HCT116 (cell line): ENCODE data around the gene GLB1L. TPM values are rescaled to one million over a fixed set of nuclear protein-coding genes. Genes with fewer than 3 reads are reported as not detected.

Experiments used
- ATAC-seq: fragments of 200-7000 bp; cut with Tn5 transposase; 2 replicates; pipeline ENCODE4 v1.9.1; 2020; ENCODE audit warnings: mild to moderate bottlenecking, moderate library complexity
- BruUV-seq: library from RNA; stranded (reverse); fragments of 400-500 nt; replicated peaks from 2 replicates; lab custom pipeline; 2021; lab: Mats Ljungman, UMichigan
- CTCF ChIA-PET: fragments of 300-600 bp; sonication (Branson Sonifier 250); formaldehyde crosslinking; loops from one replicate; lab custom pipeline; 2021; ENCODE audit warnings: antibody characterized with exemption; lab: Charles Lee
- POLR2A ChIA-PET: fragments of 300-600, 350-600 bp; sonication (Branson Sonifier 250); formaldehyde crosslinking; loops from one replicate; lab custom pipeline; 2021; ENCODE audit warnings: antibody characterized with exemption; lab: Charles Lee
- RAD21 ChIA-PET, 2 experiments: fragments of 300-600 bp; sonication (Branson Sonifier 250); formaldehyde crosslinking; loops; one replicate each; lab custom pipeline; 2023; ENCODE audit warnings: low total read pairs in 2 of 2; ENCODE audit not compliant: uncharacterized antibody in 2 of 2, unreplicated experiment in 2 of 2, low non-redundant PET in 1 of 2; lab: Charles Lee
- DNase-seq: peaks from one replicate; pipeline ENCODE4 v3.0.0-alpha.2; 2010; ENCODE audit warnings: low read depth, low spot score
- H2AFZ ChIP-seq: fragments of 200-600 bp; shearing (Covaris generic), sonication (generic); 2 replicates; pipeline ENCODE4 v1.6.1; 2017; ENCODE audit warnings: low read depth, mixed run types, mixed read lengths, antibody characterized with exemption, low read length; ENCODE audit not compliant: poor library complexity, severe bottlenecking
- H3K27ac ChIP-seq: 2 replicates; pipeline ENCODE4 v1.5.1; 2012; ENCODE audit warnings: low read depth, low read length
- H3K27me3 ChIP-seq: fragments of 200-600 bp; sonication (generic); 2 replicates; pipeline ENCODE4 v1.6.1; 2016; ENCODE audit warnings: mixed run types, low read length, mixed read lengths; ENCODE audit not compliant: insufficient read depth
- H3K36me3 ChIP-seq, 2 experiments: fragments of 200-500 bp in 1 of 2; fragments of 200-600 bp in 1 of 2; sonication (Bioruptor generic) in 1 of 2; sonication (generic) in 1 of 2; 2 replicates each; pipeline versions ENCODE4 v1.5.1 to v1.6.1; 2014 to 2016; ENCODE audit warnings: low read length in 2 of 2, inconsistent platforms in 1 of 2, mixed read lengths in 1 of 2, mixed run types in 1 of 2; ENCODE audit not compliant: insufficient read depth in 2 of 2, control insufficient read depth in 1 of 2
- H3K4me1 ChIP-seq, 2 experiments: fragments of 200-600 bp in 1 of 2; sonication (generic) in 1 of 2; 2 replicates each; pipeline versions ENCODE4 v1.5.1 to v1.6.1; 2012 to 2017; ENCODE audit warnings: low read length in 2 of 2, inconsistent platforms in 1 of 2, mild to moderate bottlenecking in 1 of 2, mixed read lengths in 1 of 2, mixed run types in 1 of 2, moderate library complexity in 1 of 2; ENCODE audit not compliant: insufficient read depth in 2 of 2, control insufficient read depth in 1 of 2
- H3K4me2 ChIP-seq: fragments of 200-600 bp; sonication (generic); 2 replicates; pipeline ENCODE4 v1.6.1; 2017; ENCODE audit warnings: mixed run types, low read length, mixed read lengths
- H3K4me3 ChIP-seq, 2 experiments: fragments of 200-600 bp in 1 of 2; sonication (generic) in 1 of 2; replicated peaks in 1 of 2; 2 replicates each; pipeline ENCODE4 v1.5.1; 2011 to 2016; ENCODE audit warnings: low read length in 2 of 2, control low read depth in 1 of 2, low read depth in 1 of 2, mild to moderate bottlenecking in 1 of 2, mixed read lengths in 1 of 2, mixed run types in 1 of 2
- H3K79me2 ChIP-seq: fragments of 200-600 bp; sonication (generic); 2 replicates; pipeline ENCODE4 v1.6.1; 2017; ENCODE audit warnings: mild to moderate bottlenecking, mixed run types, low read length, moderate library complexity, mixed read lengths; ENCODE audit not compliant: insufficient read depth
- H3K9ac ChIP-seq: fragments of 200-600 bp; sonication (generic); 2 replicates; pipeline ENCODE4 v1.6.1; 2016; ENCODE audit warnings: low read length, mixed read lengths
- H3K9me2 ChIP-seq: fragments of 200-600 bp; sonication (generic), shearing (Covaris generic); 2 replicates; pipeline ENCODE4 v1.6.1; 2017; ENCODE audit warnings: mixed run types, mild to moderate bottlenecking, moderate library complexity; ENCODE audit not compliant: insufficient read depth
- H3K9me3 ChIP-seq, 2 experiments: fragments of 200-500 bp in 1 of 2; fragments of 200-600 bp in 1 of 2; sonication (Bioruptor generic) in 1 of 2; sonication (generic) in 1 of 2; 2 replicates each; pipeline ENCODE4 v1.6.1; 2014 to 2017; ENCODE audit warnings: low read length in 2 of 2, mixed read lengths in 2 of 2, inconsistent platforms in 1 of 2, low read depth in 1 of 2, mild to moderate bottlenecking in 1 of 2, mixed run types in 1 of 2, moderate library complexity in 1 of 2; ENCODE audit not compliant: control insufficient read depth in 1 of 2, insufficient read depth in 1 of 2
- H4K20me1 ChIP-seq: fragments of 200-600 bp; sonication (generic), shearing (Covaris generic); 2 replicates; pipeline ENCODE4 v1.6.1; 2017; ENCODE audit warnings: mixed run types, mild to moderate bottlenecking, moderate library complexity; ENCODE audit not compliant: insufficient read depth
- CBX3 ChIP-seq: IDR thresholded peaks from 2 replicates; pipeline ENCODE4 v1.6.1; 2012; ENCODE audit warnings: low read depth
- EZH2 ChIP-seq: fragments of 200-600 bp; sonication (generic); IDR thresholded peaks from 2 replicates; pipeline ENCODE4 v1.6.1; 2017; ENCODE audit warnings: antibody characterized with exemption, mixed run types
- EZH2phosphoT487 ChIP-seq: fragments of 200-600 bp; IDR thresholded peaks from 2 replicates; pipeline ENCODE4 v1.6.1; 2018; ENCODE audit warnings: antibody characterized with exemption, borderline replicate concordance
- FOSL1 ChIP-seq: IDR thresholded peaks from 2 replicates; pipeline ENCODE4 v1.6.1; 2012; ENCODE audit warnings: low read depth
- JUND ChIP-seq: IDR thresholded peaks from 2 replicates; pipeline ENCODE4 v1.6.1; 2012
- POLR2A ChIP-seq: IDR thresholded peaks from 2 replicates; pipeline ENCODE4 v1.7.0; 2011; ENCODE audit warnings: borderline replicate concordance; ENCODE audit not compliant: insufficient read depth, insufficient read length; ENCODE audit errors: extremely low read depth
- POLR2AphosphoS5 ChIP-seq: IDR thresholded peaks from 2 replicates; pipeline ENCODE4 v1.6.1; 2011; ENCODE audit warnings: mild to moderate bottlenecking, low read depth, low read length, moderate library complexity
- RAD21 ChIP-seq: IDR thresholded peaks from 2 replicates; pipeline ENCODE4 v1.6.1; 2012; ENCODE audit warnings: low read depth, mild to moderate bottlenecking
- REST ChIP-seq: IDR thresholded peaks from 2 replicates; pipeline ENCODE4 v1.6.1; 2012; ENCODE audit warnings: low read depth
- SIN3A ChIP-seq: IDR thresholded peaks from 2 replicates; pipeline ENCODE4 v1.6.1; 2012; ENCODE audit warnings: low read depth
- SRF ChIP-seq: IDR thresholded peaks from 2 replicates; pipeline ENCODE4 v1.6.1; 2012; ENCODE audit warnings: low read depth
- TCF7L2 ChIP-seq: IDR thresholded peaks from 2 replicates; pipeline ENCODE4 v1.7.0; 2011; ENCODE audit warnings: borderline replicate concordance, inconsistent platforms; ENCODE audit not compliant: insufficient read depth, insufficient read length; ENCODE audit errors: extremely low read depth
- YY1 ChIP-seq: IDR thresholded peaks from 2 replicates; pipeline ENCODE4 v1.6.1; 2011; ENCODE audit warnings: low read length, low read depth, moderate library complexity, mild to moderate bottlenecking; ENCODE audit not compliant: insufficient replicate concordance; ENCODE audit errors: extremely low read depth
- ZNF274 ChIP-seq: fragments of 200-500 bp; sonication (Bioruptor generic); IDR thresholded peaks from 2 replicates; pipeline ENCODE4 v1.6.1; 2014; ENCODE audit warnings: mild to moderate bottlenecking, low read depth, low read length, inconsistent platforms
- intact Hi-C: fragments of 100-400 bp; cut with micrococcal nuclease; formaldehyde crosslinking; loops from 2 replicates; pipeline ENCODE4 v1.10.0; 2022
- total RNA-seq: library from RNA; stranded (reverse); gene quantifications from one replicate; pipeline ENCODE4 v1.2.1, GENCODE V29; 2021; ENCODE audit not compliant: unreplicated experiment
- TF ChIP-seq, protein P1 (sequence below): IDR thresholded peaks from 2 replicates; pipeline ENCODE4 v1.6.1; 2012

The GLB1L gene
- total RNA-seq, 1 experiment from 2014 or later: 6.6 TPM

- H3K36me3 ChIP-seq: peaks cover 31 to 56% of the 10 kb centered on the region in 2 experiments; a peak in 3 of 4 replicates
- no TSS peak for BruUV-seq
- TF ChIP-seq RAD21 (no peak), YY1 (no peak), FOSL1 (no peak), SIN3A (no peak), JUND (no peak), SRF (no peak), EZH2 (no peak)
These were observed 10.9 kb downstream of the GLB1L start for GRCh38 chr2:219234331-219234730.

GRCh38 chr2:219230059-219230540 lies 15.1 kb downstream of the GLB1L start:
- ChIA-PET RAD21 (no interaction called here), POLR2A (interaction anchor here (1.3 to 1.9 kb wide), 2 partner anchors 19 to 23 kb away, joined by 4 read pairs; no protein-coding TSS in a partner anchor), CTCF (interaction anchor here (0.9 to 2.4 kb wide), 3 partner anchors 45 to 250 kb away, joined by 3 to 12 read pairs (median 3); no protein-coding TSS in a partner anchor)
- DNase-seq (no peak), ATAC-seq (peak; percentile 16)
- H3K4me1 ChIP-seq: peaks cover 6 to 18% of the 10 kb centered on the region in 2 experiments; a peak in 3 of 4 replicates
- TF ChIP-seq RAD21: no peak
- no peak for TF ChIP-seq CBX3
- TF ChIP-seq TCF7L2: no peak
- no peak for TF ChIP-seq POLR2AphosphoS5
- no peak for TF ChIP-seq ZNF274
- TF ChIP-seq JUND: 0 out of 2 replicates have a peak, but pooled peaks have one; percentile 8
- TF ChIP-seq EZH2: no peak
- no peak for TF ChIP-seq POLR2A
- TF ChIP-seq REST: no peak
- TF ChIP-seq, protein P1, sequence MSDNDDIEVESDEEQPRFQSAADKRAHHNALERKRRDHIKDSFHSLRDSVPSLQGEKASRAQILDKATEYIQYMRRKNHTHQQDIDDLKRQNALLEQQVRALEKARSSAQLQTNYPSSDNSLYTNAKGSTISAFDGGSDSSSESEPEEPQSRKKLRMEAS: peak; percentile 53
- no peak for TF ChIP-seq EZH2phosphoT487
- H3K9me3 ChIP-seq: no peaks in the 10 kb centered on the region
- peak overlapping the region; percentile 95 for H3K4me2 ChIP-seq
- H3K4me3 ChIP-seq: peak overlapping the region; percentile 79 to 98
- BruUV-seq: TSS peak; percentile 76
- no peaks in the 10 kb centered on the region for H4K20me1 ChIP-seq
- H3K36me3 ChIP-seq: peaks cover 24 to 35% of the 10 kb centered on the region in 2 experiments; a peak in 3 of 4 replicates
- peak overlapping the region; percentile 69 for H3K27ac ChIP-seq
- intact Hi-C loops: no loop called here
- H3K9ac ChIP-seq: peak overlapping the region; percentile 85
- no peaks in the 10 kb centered on the region for H3K27me3 ChIP-seq
- H2AFZ ChIP-seq: no peak overlapping the region
- peaks cover 27% of the 10 kb centered on the region for H3K79me2 ChIP-seq
- H3K9me2 ChIP-seq: no peaks in the 10 kb centered on the region

More at GRCh38 chr2:219234331-219234730, 10.9 kb downstream of the GLB1L start:
- no peaks in the 10 kb centered on the region for H3K27me3 ChIP-seq
- no peak overlapping the region for H3K4me3 ChIP-seq
- ATAC-seq: no peak
- RAD21 ChIA-PET: no interaction called here
- no peak overlapping the region for H3K27ac ChIP-seq
- no peak for DNase-seq
- no peak overlapping the region for H2AFZ ChIP-seq
- intact Hi-C loops: no loop called here
- H3K9ac ChIP-seq: no peak overlapping the region
- H3K9me3 ChIP-seq: no peaks in the 10 kb centered on the region
- H4K20me1 ChIP-seq: no peaks in the 10 kb centered on the region
- H3K4me2 ChIP-seq: no peak overlapping the region
- CTCF ChIA-PET: interaction anchor here (1.0 kb wide), 1 partner anchor 44 kb away, joined by 3 read pairs; no protein-coding TSS in a partner anchor
- POLR2A ChIA-PET: no interaction called here
- no peaks in the 10 kb centered on the region for H3K9me2 ChIP-seq
- peaks cover 0 to 7% of the 10 kb centered on the region in 2 experiments; a peak in 2 of 4 replicates for H3K4me1 ChIP-seq
- H3K79me2 ChIP-seq: peaks cover 10% of the 10 kb centered on the region
